ENCODE results near the gene ZBED1.
"Not testable (repeated sequence)": the region's sequence is repeated elsewhere in the genome, so short reads cannot be mapped to it uniquely, and the experiment has no call there.

ZBED1 gene

GRCh38 chrX:2500803-2501558 is at the start of gene ZBED1, which contains the start of gene DHRSX:
Gene ZBED1, minus strand, starts transcription at chrX:2500976. Its CDS starts 10,257 bp downstream, at chrX:2490719.
Gene DHRSX, minus strand, starts transcription at chrX:2500976. Its CDS starts 51 bp downstream, at chrX:2500925.
- DNase-seq = no peak

- peak; percentile 82 to 90 for DNase-seq
Observed at GRCh38 chrX:2549876-2550275, 49.1 kb upstream of the ZBED1 start.

- DNase-seq = no peak
Observed at GRCh38 chrX:2548711-2549423, 48.1 kb upstream of the ZBED1 start.

- no peak for DNase-seq
Observed at GRCh38 chrX:2547736-2548135, 47.0 kb upstream of the ZBED1 start.

GRCh38 chrX:2546496-2546895 is 45.7 kb upstream of the ZBED1 start:
- no peak for DNase-seq

- no peak for DNase-seq
Observed at GRCh38 chrX:2545144-2545543, 44.4 kb upstream of the ZBED1 start.

GRCh38 chrX:2542826-2543521 is 42.2 kb upstream of the ZBED1 start:
- DNase-seq = no peak

GRCh38 chrX:2541603-2542002 is 40.8 kb upstream of the ZBED1 start:
- DNase-seq = no peak

- no peak for DNase-seq
Observed at GRCh38 chrX:2540426-2540947, 39.7 kb upstream of the ZBED1 start.

- no peak for DNase-seq
Observed at GRCh38 chrX:2539586-2539985, 38.8 kb upstream of the ZBED1 start.

GRCh38 chrX:2538031-2538757 is 37.4 kb upstream of the ZBED1 start:
- no peak for DNase-seq

GRCh38 chrX:2536974-2537373 is 36.2 kb upstream of the ZBED1 start:
- DNase-seq = no peak

- no peak for DNase-seq
Observed at GRCh38 chrX:2536141-2536540, 35.4 kb upstream of the ZBED1 start.

- DNase-seq = not testable (repeated sequence)
Observed at GRCh38 chrX:2534261-2535021, 33.7 kb upstream of the ZBED1 start.

- DNase-seq = peak in 1 of 2 experiments; percentile 24
Observed at GRCh38 chrX:2533424-2533823, 32.6 kb upstream of the ZBED1 start.

GRCh38 chrX:2526390-2526789 is 25.6 kb upstream of the ZBED1 start:
- DNase-seq = no peak

GRCh38 chrX:2523911-2524310 is 23.1 kb upstream of the ZBED1 start:
- DNase-seq = no peak

GRCh38 chrX:2521927-2522386 is 21.2 kb upstream of the ZBED1 start:
- no peak for DNase-seq

- no peak for DNase-seq
Observed at GRCh38 chrX:2521092-2521926, 20.5 kb upstream of the ZBED1 start.

GRCh38 chrX:2520539-2520938 is 19.8 kb upstream of the ZBED1 start:
- no peak for DNase-seq

- not testable (repeated sequence) for DNase-seq
Observed at GRCh38 chrX:2519638-2520037, 18.9 kb upstream of the ZBED1 start.

All from NCI-H524 (cell line).